NB4 (cell line): Measurements from ENCODE around the gene SMYD3.

Experiments
- CTCF ChIP-seq: IDR thresholded peaks from one replicate; pipeline ENCODE4 v1.5.1; 2012; ENCODE audit warnings: low read depth, low read length
- MYC ChIP-seq: IDR thresholded peaks from 2 replicates; pipeline ENCODE4 v1.6.1; 2011; ENCODE audit warnings: low read depth, low read length
- POLR2A ChIP-seq: IDR thresholded peaks from 2 replicates; pipeline ENCODE4 v1.6.1; 2011; ENCODE audit warnings: mild to moderate bottlenecking; ENCODE audit not compliant: insufficient read length; ENCODE audit errors: extremely low read depth

GRCh38 chr1:246425139-246425794 lies 81.8 kb downstream of the SMYD3 start:
- no peak for TF ChIP-seq CTCF
- TF ChIP-seq MYC, result no peak
- no peak for TF ChIP-seq POLR2A
